Skeletal muscle cell (primary cell): ENCODE data around the gene NAA60.
"Not testable (repeated sequence)": the region's sequence is repeated elsewhere in the genome, so short reads cannot be mapped to it uniquely, and the experiment has no call there.

Experiments
- DNase-seq: peaks from one replicate; pipeline ENCODE4 v3.0.0-alpha.2; 2010; ENCODE audit warnings: low read depth
- H3K4me3 ChIP-seq: 2 replicates; pipeline ENCODE4 v1.5.1; 2011; ENCODE audit warnings: low read depth, mild to moderate bottlenecking, control low read depth, low read length, moderate library complexity

The NAA60 gene

GRCh38 chr16:3501412-3501761 is 57.9 kb downstream of the NAA60 start:
- not testable (repeated sequence) for DNase-seq
- peak overlapping the region; percentile 81 for H3K4me3 ChIP-seq

GRCh38 chr16:3501783-3502400 is 58.4 kb downstream of the NAA60 start:
- H3K4me3 ChIP-seq, result peak overlapping the region; percentile 81
- no peak for DNase-seq

- H3K4me3 ChIP-seq, result no peak overlapping the region
- no peak for DNase-seq
Measured at GRCh38 chr16:3503523-3503922, 60.0 kb downstream of the NAA60 start.

GRCh38 chr16:3508736-3509135 is 65.3 kb downstream of the NAA60 start:
- no peak for DNase-seq
- H3K4me3 ChIP-seq, result no peak overlapping the region

- DNase-seq, result no peak
- no peak overlapping the region for H3K4me3 ChIP-seq
Measured at GRCh38 chr16:3509470-3509928, 66.0 kb downstream of the NAA60 start.

GRCh38 chr16:3510416-3510815 is 66.9 kb downstream of the NAA60 start:
- no peak for DNase-seq
- H3K4me3 ChIP-seq, result no peak overlapping the region

- DNase-seq, result no peak
- H3K4me3 ChIP-seq, result no peak overlapping the region
Measured at GRCh38 chr16:3511286-3512180, 68.1 kb downstream of the NAA60 start.

GRCh38 chr16:3513892-3514583 is 70.6 kb downstream of the NAA60 start:
- no peak overlapping the region for H3K4me3 ChIP-seq
- no peak for DNase-seq

- peak; percentile 16 for DNase-seq
- H3K4me3 ChIP-seq, result no peak overlapping the region
Measured at GRCh38 chr16:3514621-3515020, 71.1 kb downstream of the NAA60 start.

- no peak for DNase-seq
- H3K4me3 ChIP-seq, result no peak overlapping the region
Measured at GRCh38 chr16:3515897-3516296, 72.4 kb downstream of the NAA60 start.

GRCh38 chr16:3518292-3518985 is 75.0 kb downstream of the NAA60 start:
- H3K4me3 ChIP-seq, result no peak overlapping the region

GRCh38 chr16:3518986-3519348 is 75.5 kb downstream of the NAA60 start:
- no peak overlapping the region for H3K4me3 ChIP-seq
- no peak for DNase-seq

More at GRCh38 chr16:3518292-3518985, 75.0 kb downstream of the NAA60 start:
- no peak for DNase-seq

GRCh38 chr16:3519581-3519980 is 76.1 kb downstream of the NAA60 start:
- DNase-seq, result no peak
- H3K4me3 ChIP-seq, result no peak overlapping the region

GRCh38 chr16:3520413-3520812 is 76.9 kb downstream of the NAA60 start:
- DNase-seq, result peak; percentile 38
- no peak overlapping the region for H3K4me3 ChIP-seq

GRCh38 chr16:3520841-3521240 is 77.4 kb downstream of the NAA60 start:
- DNase-seq, result no peak
- H3K4me3 ChIP-seq, result no peak overlapping the region

GRCh38 chr16:3523281-3523680 is 79.8 kb downstream of the NAA60 start:
- no peak overlapping the region for H3K4me3 ChIP-seq
- DNase-seq, result no peak

- no peak overlapping the region for H3K4me3 ChIP-seq
- no peak for DNase-seq
Measured at GRCh38 chr16:3525951-3526350, 82.5 kb downstream of the NAA60 start.

- DNase-seq, result not testable (repeated sequence)
Measured at GRCh38 chr16:3527216-3527829, 83.8 kb downstream of the NAA60 start.

GRCh38 chr16:3528406-3528805 is 84.9 kb downstream of the NAA60 start:
- DNase-seq, result no peak
- H3K4me3 ChIP-seq, result no peak overlapping the region

More at GRCh38 chr16:3527216-3527829, 83.8 kb downstream of the NAA60 start:
- H3K4me3 ChIP-seq, result not testable (repeated sequence)
